ENCODE measurements around the gene BANP.
A peak's percentile ranks its signal among the peaks of the same experiment; 100 is the strongest.

BANP gene

GRCh38 chr16:88064889-88065746 is 113.9 kb downstream of the BANP start:
- Histone ChIP-seq H3K9ac (ENCODE audit: low read length) (peak overlapping the region; percentile 72), H3K79me1 (replicated peaks; ENCODE audit: low read length, poor library complexity, severe bottlenecking) (peaks cover 38% of the 10 kb centered on the region), H2BK5ac (ENCODE audit: low read depth, low read length, poor library complexity, severe bottlenecking) (no peak overlapping the region), H3K4ac (ENCODE audit: low read depth in 1 of 2, low read length in 2 of 2) (peak overlapping the region in 1 of 2 experiments; percentile 46), H3K27me3 (ENCODE audit: control insufficient read depth in 1 of 2, insufficient read depth in 1 of 2, low read length in 2 of 2) (no peaks in the 10 kb centered on the region), H2BK120ac (ENCODE audit: low read depth, low read length) (no peak overlapping the region), H3K4me1 (ENCODE audit: control insufficient read depth, insufficient read depth, low read depth, low read length) (peaks cover 35% of the 10 kb centered on the region), H3K4me2 (ENCODE audit: low read length, poor library complexity, severe bottlenecking) (no peak overlapping the region), H3K14ac (ENCODE audit: low read length in 2 of 2) (no peak overlapping the region), H3K23ac (ENCODE audit: low read length in 2 of 2) (no peak overlapping the region), H4K91ac (ENCODE audit: low read length) (no peak overlapping the region), H3K36me3 (ENCODE audit: control insufficient read depth in 1 of 2, insufficient read depth in 2 of 2, low read depth in 1 of 2, low read length in 2 of 2) (peaks cover 11 to 58% of the 10 kb centered on the region in 2 experiments), H3K9me3 (ENCODE audit: control insufficient read depth, low read length) (no peaks in the 10 kb centered on the region), H2BK15ac (ENCODE audit: low read depth, poor library complexity, severe bottlenecking) (no peak overlapping the region), H4K8ac (ENCODE audit: low read length) (no peak overlapping the region), H2AK5ac (ENCODE audit: low read length, severe bottlenecking) (no peak overlapping the region), H2BK12ac (ENCODE audit: low read length in 2 of 2) (no peak overlapping the region), H3K18ac (ENCODE audit: low read depth in 1 of 2, low read length in 2 of 2) (no peak overlapping the region), H2AFZ (ENCODE audit: low read depth, low read length) (no peak overlapping the region), H3K27ac (ENCODE audit: low read length, poor library complexity, severe bottlenecking) (no peak overlapping the region), H3K4me3 (ENCODE audit: insufficient read depth in 1 of 2, low read depth in 1 of 2, low read length in 2 of 2) (no peak overlapping the region)
- 95% methylated on average over 19 of the region's 19 CpGs for WGBS
- no peak for DNase-seq

- H2BK120ac ChIP-seq (ENCODE audit: low read depth, low read length): no peak overlapping the region
- no peak overlapping the region for H3K4me3 ChIP-seq (ENCODE audit: insufficient read depth in 1 of 2, low read depth in 1 of 2, low read length in 2 of 2)
- no peak for DNase-seq
- H2AK5ac ChIP-seq (ENCODE audit: low read length, severe bottlenecking): no peak overlapping the region
- no peak overlapping the region for H2BK15ac ChIP-seq (ENCODE audit: low read depth, poor library complexity, severe bottlenecking)
- H4K91ac ChIP-seq (ENCODE audit: low read length): no peak overlapping the region
- H3K14ac ChIP-seq (ENCODE audit: low read length in 2 of 2): no peak overlapping the region
- H3K27ac ChIP-seq (ENCODE audit: low read length, poor library complexity, severe bottlenecking): no peak overlapping the region
- H4K8ac ChIP-seq (ENCODE audit: low read length): no peak overlapping the region
- no peak overlapping the region for H3K4ac ChIP-seq (ENCODE audit: low read depth in 1 of 2, low read length in 2 of 2)
- no peak overlapping the region for H2BK5ac ChIP-seq (ENCODE audit: low read depth, low read length, poor library complexity, severe bottlenecking)
- peaks cover 11 to 56% of the 10 kb centered on the region in 2 experiments for H3K36me3 ChIP-seq (ENCODE audit: control insufficient read depth in 1 of 2, insufficient read depth in 2 of 2, low read depth in 1 of 2, low read length in 2 of 2)
- H3K18ac ChIP-seq (ENCODE audit: low read depth in 1 of 2, low read length in 2 of 2): peak overlapping the region in 1 of 2 experiments; percentile 18
- H3K27me3 ChIP-seq (ENCODE audit: control insufficient read depth in 1 of 2, insufficient read depth in 1 of 2, low read length in 2 of 2): no peaks in the 10 kb centered on the region
- 98% methylated on average over 13 of the region's 15 CpGs for WGBS
- H3K9me3 ChIP-seq (ENCODE audit: control insufficient read depth, low read length): no peaks in the 10 kb centered on the region
- H3K23ac ChIP-seq (ENCODE audit: low read length in 2 of 2): no peak overlapping the region
- no peak overlapping the region for H2AFZ ChIP-seq (ENCODE audit: low read depth, low read length)
- H2BK12ac ChIP-seq (ENCODE audit: low read length in 2 of 2): no peak overlapping the region
- H3K9ac ChIP-seq (ENCODE audit: low read length): no peak overlapping the region
- no peak overlapping the region for H3K4me2 ChIP-seq (ENCODE audit: low read length, poor library complexity, severe bottlenecking)
- peaks cover 35% of the 10 kb centered on the region for H3K4me1 ChIP-seq (ENCODE audit: control insufficient read depth, insufficient read depth, low read depth, low read length)
- peaks cover 40% of the 10 kb centered on the region for H3K79me1 ChIP-seq (replicated peaks; ENCODE audit: low read length, poor library complexity, severe bottlenecking)
These were observed 114.5 kb downstream of the BANP start for GRCh38 chr16:88065747-88066142.

- Histone ChIP-seq H2BK5ac (ENCODE audit: low read depth, low read length, poor library complexity, severe bottlenecking) (no peak overlapping the region), H3K36me3 (ENCODE audit: control insufficient read depth in 1 of 2, insufficient read depth in 2 of 2, low read depth in 1 of 2, low read length in 2 of 2) (peaks cover 11 to 57% of the 10 kb centered on the region in 2 experiments), H2AFZ (ENCODE audit: low read depth, low read length) (no peak overlapping the region), H2BK12ac (ENCODE audit: low read length in 2 of 2) (no peak overlapping the region), H3K18ac (ENCODE audit: low read depth in 1 of 2, low read length in 2 of 2) (no peak overlapping the region), H3K4me2 (ENCODE audit: low read length, poor library complexity, severe bottlenecking) (no peak overlapping the region), H3K27ac (ENCODE audit: low read length, poor library complexity, severe bottlenecking) (no peak overlapping the region), H3K9me3 (ENCODE audit: control insufficient read depth, low read length) (no peaks in the 10 kb centered on the region), H2AK5ac (ENCODE audit: low read length, severe bottlenecking) (peak overlapping the region; percentile 64), H3K14ac (ENCODE audit: low read length in 2 of 2) (no peak overlapping the region), H3K79me1 (replicated peaks; ENCODE audit: low read length, poor library complexity, severe bottlenecking) (peaks cover 36% of the 10 kb centered on the region), H3K4me1 (ENCODE audit: control insufficient read depth, insufficient read depth, low read depth, low read length) (peaks cover 35% of the 10 kb centered on the region), H3K4ac (ENCODE audit: low read depth in 1 of 2, low read length in 2 of 2) (no peak overlapping the region), H2BK15ac (ENCODE audit: low read depth, poor library complexity, severe bottlenecking) (no peak overlapping the region), H2BK120ac (ENCODE audit: low read depth, low read length) (no peak overlapping the region), H3K27me3 (ENCODE audit: control insufficient read depth in 1 of 2, insufficient read depth in 1 of 2, low read length in 2 of 2) (no peaks in the 10 kb centered on the region), H3K9ac (ENCODE audit: low read length) (no peak overlapping the region), H3K23ac (ENCODE audit: low read length in 2 of 2) (no peak overlapping the region), H4K91ac (ENCODE audit: low read length) (no peak overlapping the region), H4K8ac (ENCODE audit: low read length) (no peak overlapping the region), H3K4me3 (ENCODE audit: insufficient read depth in 1 of 2, low read depth in 1 of 2, low read length in 2 of 2) (no peak overlapping the region)
- DNase-seq: no peak
- 90% methylated on average over 10 of the region's 10 CpGs for WGBS
These were observed 115.0 kb downstream of the BANP start for GRCh38 chr16:88066234-88066633.

- H3K79me1 ChIP-seq (replicated peaks; ENCODE audit: low read length, poor library complexity, severe bottlenecking): peaks cover 36% of the 10 kb centered on the region
These were observed 115.7 kb downstream of the BANP start for GRCh38 chr16:88066680-88067529.

More at GRCh38 chr16:88066680-88067529, 115.7 kb downstream of the BANP start:
- no peaks in the 10 kb centered on the region for H3K27me3 ChIP-seq (ENCODE audit: control insufficient read depth in 1 of 2, insufficient read depth in 1 of 2, low read length in 2 of 2)
- H2BK12ac ChIP-seq (ENCODE audit: low read length in 2 of 2): no peak overlapping the region
- H2AK5ac ChIP-seq (ENCODE audit: low read length, severe bottlenecking): no peak overlapping the region
- no peak overlapping the region for H3K4me2 ChIP-seq (ENCODE audit: low read length, poor library complexity, severe bottlenecking)
- H3K9ac ChIP-seq (ENCODE audit: low read length): no peak overlapping the region
- H3K18ac ChIP-seq (ENCODE audit: low read depth in 1 of 2, low read length in 2 of 2): no peak overlapping the region
- H3K14ac ChIP-seq (ENCODE audit: low read length in 2 of 2): no peak overlapping the region
- H2BK15ac ChIP-seq (ENCODE audit: low read depth, poor library complexity, severe bottlenecking): no peak overlapping the region
- H3K4me1 ChIP-seq (ENCODE audit: control insufficient read depth, insufficient read depth, low read depth, low read length): peaks cover 34% of the 10 kb centered on the region
- H2BK5ac ChIP-seq (ENCODE audit: low read depth, low read length, poor library complexity, severe bottlenecking): no peak overlapping the region
- H3K4me3 ChIP-seq (ENCODE audit: insufficient read depth in 1 of 2, low read depth in 1 of 2, low read length in 2 of 2): no peak overlapping the region
- H3K27ac ChIP-seq (ENCODE audit: low read length, poor library complexity, severe bottlenecking): no peak overlapping the region
- no peak overlapping the region for H2BK120ac ChIP-seq (ENCODE audit: low read depth, low read length)
- no peaks in the 10 kb centered on the region for H3K9me3 ChIP-seq (ENCODE audit: control insufficient read depth, low read length)
- no peak overlapping the region for H4K91ac ChIP-seq (ENCODE audit: low read length)
- H2AFZ ChIP-seq (ENCODE audit: low read depth, low read length): no peak overlapping the region
- no peak overlapping the region for H4K8ac ChIP-seq (ENCODE audit: low read length)
- 95% methylated on average over 26 of the region's 29 CpGs for WGBS
- H3K36me3 ChIP-seq (ENCODE audit: control insufficient read depth in 1 of 2, insufficient read depth in 2 of 2, low read depth in 1 of 2, low read length in 2 of 2): peaks cover 11 to 63% of the 10 kb centered on the region in 2 experiments
- H3K23ac ChIP-seq (ENCODE audit: low read length in 2 of 2): no peak overlapping the region
- H3K4ac ChIP-seq (ENCODE audit: low read depth in 1 of 2, low read length in 2 of 2): no peak overlapping the region
- no peak for DNase-seq

All from mesenchymal stem cell (in vitro differentiated cells and primary cell).